GM19467 (cell line): ENCODE measurements around the gene B4GALT6.
A peak's percentile ranks its signal among the peaks of the same experiment; 100 is the strongest.

ENCODE experiments used
- ATAC-seq: cut with Tn5 transposase; IDR thresholded peaks from one replicate; pipeline ENCODE4 v1.9.1; 2021; ENCODE audit warnings: mild to moderate bottlenecking, moderate library complexity; ENCODE audit not compliant: unreplicated experiment

B4GALT6 gene

DNA sequence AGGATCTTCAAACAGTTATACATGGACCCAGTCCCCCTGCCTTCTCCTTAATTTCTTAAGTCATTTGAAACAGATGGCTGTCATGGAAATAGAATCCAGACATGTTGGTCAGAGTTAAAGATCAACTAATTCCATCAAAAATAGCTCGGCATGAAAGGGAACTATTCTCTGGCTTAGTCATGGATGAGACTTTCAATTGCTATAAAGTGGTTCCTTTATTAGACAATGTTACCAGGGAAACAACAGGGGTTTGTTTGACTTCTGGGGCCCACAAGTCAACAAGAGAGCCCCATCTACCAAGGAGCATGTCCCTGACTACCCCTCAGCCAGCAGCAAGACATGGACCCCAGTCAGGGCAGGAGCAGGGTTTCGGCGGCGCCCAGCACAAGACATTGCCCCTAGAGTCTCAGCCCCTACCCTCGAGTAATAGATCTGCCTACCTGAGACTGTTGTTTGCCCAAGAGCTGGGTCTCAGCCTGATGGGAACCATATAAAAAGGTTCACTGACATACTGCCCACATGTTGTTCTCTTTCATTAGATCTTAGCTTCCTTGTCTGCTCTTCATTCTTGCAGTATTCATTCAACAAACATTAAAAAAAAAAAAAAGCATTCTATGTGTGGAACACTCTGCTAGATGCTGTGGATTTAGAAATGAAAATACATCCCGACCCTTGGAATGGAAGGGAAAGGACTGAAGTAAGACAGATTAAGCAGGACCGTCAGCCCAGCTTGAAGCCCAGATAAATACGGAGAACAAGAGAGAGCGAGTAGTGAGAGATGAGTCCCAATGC lies 88.1 kb downstream of the B4GALT6 start:
- no peak for ATAC-seq

DNA sequence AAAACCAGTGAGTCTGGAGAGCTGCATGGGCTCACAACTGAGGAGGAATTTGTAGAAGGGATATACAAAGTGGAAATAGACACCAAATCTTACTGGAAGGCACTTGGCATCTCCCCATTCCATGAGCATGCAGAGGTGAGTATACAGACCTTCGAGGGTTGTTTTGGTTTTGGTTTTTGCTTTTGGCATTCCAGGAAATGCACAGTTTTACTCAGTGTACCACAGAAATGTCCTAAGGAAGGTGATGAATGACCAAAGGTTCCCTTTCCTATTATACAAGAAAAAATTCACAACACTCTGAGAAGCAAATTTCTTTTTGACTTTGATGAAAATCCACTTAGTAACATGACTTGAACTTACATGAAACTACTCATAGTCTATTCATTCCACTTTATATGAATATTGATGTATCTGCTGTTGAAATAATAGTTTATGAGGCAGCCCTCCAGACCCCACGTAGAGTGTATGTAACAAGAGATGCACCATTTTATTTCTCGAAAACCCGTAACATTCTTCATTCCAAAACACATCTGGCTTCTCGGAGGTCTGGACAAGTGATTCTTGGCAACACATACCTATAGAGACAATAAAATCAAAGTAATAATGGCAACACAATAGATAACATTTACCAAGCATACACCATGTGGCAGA lies 89.1 kb downstream of the B4GALT6 start:
- no peak for ATAC-seq

DNA sequence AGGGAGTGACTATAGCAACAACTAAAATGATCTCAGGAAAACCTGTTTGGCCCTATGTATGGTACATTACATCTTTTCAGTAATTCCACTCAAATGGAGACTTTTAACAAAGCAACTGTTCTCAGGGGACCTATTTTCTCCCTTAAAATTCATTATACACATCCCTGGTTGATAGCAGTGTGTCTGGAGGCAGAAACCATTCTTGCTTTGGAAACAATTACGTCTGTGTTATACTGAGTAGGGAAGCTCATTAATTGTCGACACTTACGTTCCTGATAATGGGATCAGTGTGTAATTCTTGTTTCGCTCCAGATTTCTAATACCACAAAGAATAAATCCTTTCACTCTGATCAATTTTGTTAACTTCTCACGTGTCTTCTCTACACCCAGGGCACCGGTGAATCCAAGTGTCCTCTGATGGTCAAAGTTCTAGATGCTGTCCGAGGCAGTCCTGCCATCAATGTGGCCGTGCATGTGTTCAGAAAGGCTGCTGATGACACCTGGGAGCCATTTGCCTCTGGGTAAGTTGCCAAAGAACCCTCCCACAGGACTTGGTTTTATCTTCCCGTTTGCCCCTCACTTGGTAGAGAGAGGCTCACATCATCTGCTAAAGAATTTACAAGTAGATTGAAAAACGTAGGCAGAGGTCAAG lies 91.7 kb downstream of the B4GALT6 start:
- ATAC-seq = no peak

DNA sequence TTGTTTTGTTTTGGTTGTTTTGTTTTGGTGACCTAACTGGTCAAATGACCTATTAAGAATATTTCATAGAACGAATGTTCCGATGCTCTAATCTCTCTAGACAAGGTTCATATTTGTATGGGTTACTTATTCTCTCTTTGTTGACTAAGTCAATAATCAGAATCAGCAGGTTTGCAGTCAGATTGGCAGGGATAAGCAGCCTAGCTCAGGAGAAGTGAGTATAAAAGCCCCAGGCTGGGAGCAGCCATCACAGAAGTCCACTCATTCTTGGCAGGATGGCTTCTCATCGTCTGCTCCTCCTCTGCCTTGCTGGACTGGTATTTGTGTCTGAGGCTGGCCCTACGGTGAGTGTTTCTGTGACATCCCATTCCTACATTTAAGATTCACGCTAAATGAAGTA lies 92.8 kb downstream of the B4GALT6 start, which contains the start of gene TTR:
TTR (plus strand) TSS at position 250 of the 400 bp plus-strand sequence; CDS start at position 276, 26 bp downstream.
- no peak for ATAC-seq

DNA sequence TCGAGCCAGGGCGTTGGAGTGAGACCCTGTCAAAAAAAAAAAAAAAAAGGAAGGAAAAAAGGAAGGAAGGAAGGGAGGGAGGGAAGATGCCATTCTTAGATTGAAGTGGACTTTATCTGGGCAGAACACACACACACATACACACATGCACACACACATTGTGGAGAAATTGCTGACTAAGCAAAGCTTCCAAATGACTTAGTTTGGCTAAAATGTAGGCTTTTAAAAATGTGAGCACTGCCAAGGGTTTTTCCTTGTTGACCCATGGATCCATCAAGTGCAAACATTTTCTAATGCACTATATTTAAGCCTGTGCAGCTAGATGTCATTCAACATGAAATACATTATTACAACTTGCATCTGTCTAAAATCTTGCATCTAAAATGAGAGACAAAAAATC lies 93.3 kb downstream of the B4GALT6 start:
- ATAC-seq = no peak

DNA sequence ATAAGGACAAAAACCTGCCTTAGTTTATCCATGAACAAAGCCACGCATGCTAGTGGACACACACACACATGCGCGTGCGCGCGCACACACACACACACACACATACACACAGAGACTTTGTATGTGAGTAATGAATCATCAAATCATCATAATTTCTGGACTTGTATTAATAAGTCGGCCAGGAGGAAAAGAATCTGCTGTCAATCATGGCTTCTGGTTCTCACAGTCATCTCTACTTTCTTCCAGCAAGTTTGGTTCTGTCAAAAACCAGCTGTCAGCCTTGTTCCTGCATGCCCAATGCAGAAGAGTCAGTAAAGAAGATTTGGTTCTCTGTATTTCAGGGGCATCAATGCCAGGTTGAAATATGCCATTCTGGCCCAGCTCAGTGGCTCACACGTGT lies 93.8 kb downstream of the B4GALT6 start:
- ATAC-seq = no peak

DNA sequence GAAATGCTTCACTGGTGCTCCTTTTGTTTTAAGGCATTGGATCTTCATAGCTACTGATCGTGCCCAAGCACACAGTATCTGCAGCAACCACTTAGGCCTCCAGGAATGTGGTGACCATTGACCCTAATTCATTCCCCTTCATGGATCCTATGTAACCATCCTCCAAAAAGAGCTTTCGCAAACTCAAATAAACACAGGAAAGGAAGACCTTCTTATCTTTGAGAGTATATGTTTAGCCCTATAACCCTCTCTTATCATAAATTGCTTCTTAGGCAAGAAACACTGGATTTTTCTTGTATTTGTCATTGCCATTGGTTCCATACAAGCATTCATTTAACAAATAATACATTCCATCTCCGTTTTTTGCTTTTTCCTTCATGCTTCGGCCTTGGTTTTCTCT lies 96.9 kb downstream of the B4GALT6 start:
- no peak for ATAC-seq

DNA sequence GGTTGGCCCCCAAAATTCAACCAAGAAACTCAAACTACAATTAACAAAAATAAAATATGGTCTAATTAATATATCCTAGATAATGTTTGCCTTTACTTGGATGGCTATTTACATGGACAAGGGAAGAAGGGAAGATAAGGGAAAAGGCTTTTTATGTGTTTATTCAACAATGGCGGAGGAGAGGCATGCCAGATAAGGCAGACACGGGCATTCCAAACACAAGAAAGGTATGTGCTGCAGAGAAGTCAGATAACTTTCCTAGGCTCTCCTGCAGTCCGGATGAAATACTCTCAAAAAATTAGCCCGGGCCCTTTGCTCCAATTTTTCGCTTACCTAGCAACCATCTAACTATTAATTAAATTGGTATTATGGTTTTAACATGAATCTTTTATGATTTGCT lies 97.8 kb downstream of the B4GALT6 start:
- no peak for ATAC-seq

DNA sequence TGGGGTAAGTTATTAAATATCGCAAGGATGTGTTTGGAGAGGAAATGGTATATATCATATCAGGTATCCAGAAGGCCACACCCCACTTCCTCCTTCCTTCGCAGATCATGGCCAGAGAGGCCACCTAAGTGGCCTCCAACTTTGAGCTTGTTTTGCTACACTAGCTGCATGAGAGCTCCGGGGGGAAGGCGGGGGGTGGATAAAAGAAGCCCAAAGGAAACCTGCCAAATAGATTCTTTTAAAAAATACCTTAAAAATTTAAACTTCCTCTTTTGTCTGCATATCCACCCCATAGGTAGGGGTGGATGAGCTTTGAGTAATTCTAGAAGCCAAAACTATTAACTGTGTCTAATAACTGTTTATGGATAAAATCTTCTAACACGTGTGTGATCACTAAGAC lies 98.4 kb downstream of the B4GALT6 start:
- ATAC-seq = no peak

DNA sequence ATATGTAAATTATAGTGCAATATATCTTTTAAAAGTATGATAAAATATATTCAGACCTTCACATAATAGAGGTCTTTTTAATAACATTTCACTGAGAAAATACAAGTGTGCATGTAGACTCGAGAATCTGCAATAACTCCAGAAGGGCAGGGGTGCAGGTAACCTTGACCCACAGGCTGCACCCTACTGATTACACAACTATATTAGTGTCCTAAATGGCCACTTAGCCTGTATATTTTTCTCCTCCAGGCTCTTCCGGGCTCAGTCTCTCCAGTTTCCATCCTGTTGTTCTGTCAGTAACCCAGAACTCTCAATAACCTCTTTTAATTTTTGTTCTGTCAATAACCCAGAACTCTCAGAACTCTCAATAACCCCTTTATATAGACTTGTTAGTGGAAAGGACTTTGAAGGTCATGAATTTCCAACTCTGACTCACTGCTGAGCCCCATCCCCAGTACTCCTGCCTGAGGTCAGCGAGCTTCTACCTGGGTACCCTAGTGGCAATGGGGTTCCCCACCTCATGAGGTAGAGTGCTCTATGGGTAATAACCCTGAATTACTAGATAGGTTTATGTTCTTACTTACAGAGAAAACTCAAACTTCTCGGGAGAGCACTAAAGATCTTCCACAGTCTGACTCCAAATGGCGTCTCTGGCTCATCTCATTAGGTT lies 101.1 kb downstream of the B4GALT6 start:
- no peak for ATAC-seq

DNA sequence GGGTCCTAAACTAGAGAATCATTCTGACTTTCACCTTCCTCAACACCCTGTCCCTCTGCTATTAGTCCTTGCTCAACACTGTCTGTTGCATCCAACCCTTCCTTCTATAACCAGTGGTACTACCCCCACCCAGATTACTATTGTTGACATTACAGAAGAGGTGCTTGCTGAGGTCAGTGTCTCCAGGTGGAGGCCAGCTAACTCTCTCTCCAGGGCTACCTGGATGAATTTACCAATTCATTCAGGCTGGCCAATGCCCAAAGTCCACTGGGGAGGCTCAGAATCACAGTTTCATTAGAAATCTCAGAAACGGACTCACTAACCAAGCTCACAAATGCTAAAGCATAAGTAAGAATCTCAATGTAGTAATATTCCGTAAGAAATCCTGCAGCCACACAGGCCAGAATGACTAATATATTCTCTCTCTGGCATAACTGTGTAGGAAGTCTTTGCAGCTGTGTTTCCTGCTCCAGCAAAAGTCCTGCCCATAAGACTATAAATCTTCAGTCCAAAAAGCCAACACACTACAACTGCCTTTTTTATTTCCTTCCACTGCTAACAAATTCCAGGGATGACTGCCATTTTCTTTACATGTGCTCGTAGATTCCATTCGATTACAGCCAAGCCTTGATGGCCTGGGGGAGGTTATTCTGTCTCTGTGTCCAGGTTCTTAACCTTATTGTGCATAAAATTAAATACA lies 102.7 kb downstream of the B4GALT6 start:
- no peak for ATAC-seq

DNA sequence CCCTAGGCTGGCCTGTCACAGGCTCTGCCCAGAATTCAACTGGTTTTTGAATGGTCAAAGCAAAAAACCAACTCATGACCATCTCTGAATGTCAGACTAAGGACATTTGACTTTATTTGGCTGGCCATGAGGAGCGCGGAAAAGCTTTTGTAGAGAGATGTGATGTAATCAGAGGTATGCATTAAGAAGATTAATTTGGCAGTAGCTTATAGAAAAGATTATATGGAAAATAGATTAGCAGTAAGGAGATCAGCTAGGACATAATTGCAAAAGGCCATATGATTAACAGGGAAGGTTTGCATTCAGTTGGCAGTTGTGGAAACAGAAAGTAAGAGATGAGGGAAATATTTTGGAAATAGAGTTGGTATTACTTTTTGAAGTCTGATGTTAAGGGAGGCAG lies 105.0 kb downstream of the B4GALT6 start:
- no peak for ATAC-seq

DNA sequence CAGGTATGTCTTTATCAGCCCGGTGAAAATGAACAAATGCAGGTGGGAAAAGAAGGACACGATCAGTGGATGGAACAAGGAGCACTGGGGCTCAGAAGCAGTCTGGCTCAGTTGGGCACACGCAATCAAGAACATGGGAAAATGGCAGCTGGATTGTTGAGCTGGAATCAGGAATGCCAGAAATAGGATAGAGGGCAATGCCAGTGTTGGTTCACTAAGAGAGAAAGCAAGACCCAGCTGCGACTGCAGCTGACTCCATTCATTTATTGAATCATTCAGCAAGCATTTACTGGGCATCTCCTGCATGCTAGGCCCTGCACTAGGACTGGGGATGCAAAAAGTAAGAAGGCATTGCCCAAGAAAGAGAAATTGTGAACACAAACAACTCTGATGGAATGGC lies 106.3 kb downstream of the B4GALT6 start:
- no peak for ATAC-seq

DNA sequence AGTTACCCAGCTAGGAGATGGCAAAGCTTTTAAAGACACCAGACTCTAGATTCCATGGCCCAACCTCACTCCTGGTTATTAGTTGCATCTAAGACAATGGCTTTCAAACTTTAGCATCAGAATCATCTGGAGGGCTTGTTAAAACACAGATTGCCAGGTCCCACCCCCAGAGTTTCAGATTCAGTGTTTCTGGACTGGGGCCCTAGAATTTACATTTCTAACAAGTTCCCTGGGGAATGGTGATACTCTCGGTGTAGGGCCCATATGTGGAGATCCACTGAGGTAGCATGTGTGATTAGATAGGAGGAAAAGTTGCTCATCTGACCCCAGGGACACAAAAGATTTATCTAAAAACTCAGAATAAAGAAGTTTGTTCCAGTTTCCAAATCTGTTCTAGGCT lies 107.2 kb downstream of the B4GALT6 start:
- no peak for ATAC-seq

DNA sequence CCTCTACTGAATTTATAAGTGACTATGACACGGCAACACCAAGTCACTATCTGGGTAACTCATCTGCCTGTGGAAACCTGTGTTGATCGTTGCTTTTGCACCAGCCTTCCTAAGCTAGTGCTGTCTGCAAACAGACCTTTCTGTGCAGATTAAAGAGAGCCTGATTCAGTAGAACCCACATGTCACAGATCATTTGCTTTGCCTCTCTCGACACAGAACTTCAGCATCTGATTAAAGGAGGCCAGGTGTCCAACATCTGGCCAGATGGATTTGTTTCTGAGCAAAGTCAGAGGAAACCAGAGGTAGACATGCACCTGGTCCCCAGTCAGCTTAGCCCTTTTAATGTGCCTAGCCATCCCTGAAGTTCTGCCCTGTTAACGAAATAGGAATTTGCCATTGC lies 107.7 kb downstream of the B4GALT6 start:
- ATAC-seq = peak; percentile 60

DNA sequence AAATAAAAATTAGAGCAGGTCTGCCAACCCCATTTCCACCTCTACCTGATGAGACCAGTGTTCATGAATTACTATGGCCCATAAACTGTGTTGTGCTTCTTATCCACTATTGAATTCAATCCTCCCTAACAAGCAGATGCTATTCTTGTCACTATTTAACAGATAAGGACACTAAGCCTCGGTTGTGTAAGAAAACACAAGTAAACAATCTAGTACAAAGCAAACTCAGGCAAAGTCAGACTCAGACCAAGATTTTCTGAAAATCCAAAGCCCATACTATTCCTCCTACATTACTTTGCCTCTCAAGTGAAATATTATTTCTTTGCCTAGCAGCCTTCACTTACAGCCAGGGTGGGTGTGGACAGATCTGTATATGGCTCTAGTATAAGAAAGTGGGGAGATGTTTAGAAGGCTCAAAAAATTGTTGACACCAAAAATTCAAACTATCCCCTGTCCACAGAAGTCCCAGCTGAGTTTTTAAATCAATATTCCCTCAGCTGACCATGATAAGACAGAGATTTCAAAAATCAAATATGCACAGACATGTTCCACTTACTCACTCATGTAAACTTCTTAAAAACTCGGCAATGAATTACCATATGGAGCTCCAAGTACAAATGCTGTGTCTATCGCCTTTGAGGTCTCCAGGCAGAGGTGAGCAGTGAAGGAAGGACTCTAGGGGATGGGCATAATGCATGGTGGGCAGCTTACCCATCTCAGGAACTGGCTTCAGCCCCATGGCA lies 108.7 kb downstream of the B4GALT6 start:
- ATAC-seq = no peak

DNA sequence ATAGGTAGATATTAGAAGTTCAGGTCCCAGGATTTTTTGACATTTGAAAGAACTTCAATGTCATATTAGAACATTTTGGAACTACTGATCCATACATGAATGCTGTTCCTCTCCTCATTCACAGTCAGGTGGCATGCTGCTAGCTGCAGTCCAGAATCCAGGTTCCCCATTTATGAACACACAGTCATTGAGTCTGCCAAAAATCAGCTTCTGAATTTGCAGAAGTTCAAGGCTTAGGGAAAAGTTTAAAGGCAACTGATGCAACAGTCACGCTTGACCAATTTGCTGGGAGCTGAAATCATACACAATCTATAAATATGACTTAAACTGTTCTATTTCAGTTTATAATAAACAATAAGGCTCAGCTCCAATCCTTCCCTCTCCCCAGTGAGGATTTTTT lies 110.0 kb downstream of the B4GALT6 start:
- no peak for ATAC-seq
